HepG2 (cell line): Measurements from ENCODE around the gene CLEC14A. TPM values are rescaled to one million over a fixed set of nuclear protein-coding genes. Genes with fewer than 3 reads are reported as not detected.

Experiments
- EEA1 ChIP-seq: sonication (generic); formaldehyde crosslinking; IDR thresholded peaks from 2 replicates; pipeline ENCODE4 v1.5.1; 2020; ENCODE audit warnings: mild to moderate bottlenecking, missing genetic modification reagents, borderline replicate concordance
- HES4 ChIP-seq: sonication (generic); formaldehyde crosslinking; IDR thresholded peaks from 2 replicates; pipeline ENCODE4 v1.9.0; 2021; ENCODE audit warnings: mild to moderate bottlenecking, missing genetic modification reagents, borderline replicate concordance
- KDM5B ChIP-seq: sonication (generic); formaldehyde crosslinking; IDR thresholded peaks from 2 replicates; pipeline ENCODE4 v1.4.0; 2020; ENCODE audit warnings: missing genetic modification reagents, mild to moderate bottlenecking, borderline replicate concordance
- PHF20 ChIP-seq: sonication (generic); formaldehyde crosslinking; IDR thresholded peaks from 2 replicates; pipeline ENCODE4 v1.5.0; 2020; ENCODE audit warnings: mild to moderate bottlenecking, missing genetic modification reagents
- SSRP1 ChIP-seq: IDR thresholded peaks from 2 replicates; pipeline ENCODE4 v1.6.1; 2016; ENCODE audit warnings: control low read depth
- YEATS4 ChIP-seq: sonication (generic); formaldehyde crosslinking; IDR thresholded peaks from 2 replicates; pipeline ENCODE4 v1.4.0; 2020; ENCODE audit warnings: missing genetic modification reagents, borderline replicate concordance
- ZNF224 ChIP-seq: sonication (generic); formaldehyde crosslinking; IDR thresholded peaks from 2 replicates; pipeline ENCODE4 v1.5.0; 2020; ENCODE audit warnings: mild to moderate bottlenecking, missing genetic modification reagents
- ZNF256 ChIP-seq: sonication (generic); formaldehyde crosslinking; conservative IDR thresholded peaks from 2 replicates; pipeline ENCODE4 v1.4.0; 2020; ENCODE audit warnings: missing genetic modification reagents
- ZNF558 ChIP-seq: sonication (generic); formaldehyde crosslinking; IDR thresholded peaks from 2 replicates; pipeline ENCODE4 v1.9.0; 2022; ENCODE audit warnings: mild to moderate bottlenecking, missing genetic modification reagents, borderline replicate concordance
- ZNF790 ChIP-seq: sonication (generic); formaldehyde crosslinking; IDR thresholded peaks from 2 replicates; pipeline ENCODE4 v1.8.0; 2022; ENCODE audit warnings: missing genetic modification reagents, mild to moderate bottlenecking, borderline replicate concordance
- ZSCAN31 ChIP-seq: sonication (generic); formaldehyde crosslinking; IDR thresholded peaks from 2 replicates; pipeline ENCODE4 v1.5.0; 2020; ENCODE audit warnings: low read depth, mild to moderate bottlenecking, missing genetic modification reagents
- polyA plus RNA-seq, 8 experiments: library from polyadenylated mRNA; depleted of rRNA in 3 of 8; stranded (reverse) in 7 of 8; unstranded in 1 of 8; fragments of >200 nt; fragmentation: Illumina TruSeq in 4 of 8; extraction: Trizol in 4 of 8; gene quantifications; 2 replicates each; pipeline versions ENCODE4 v1.2.1 to v1.2.3, GENCODE V29; 2011 to 2016; ENCODE audit warnings: low read depth in 4 of 8, missing spikeins in 1 of 8, mixed read lengths in 1 of 8; ENCODE audit not compliant: insufficient read depth in 1 of 8
- total RNA-seq, 5 experiments: library from RNA; depleted of rRNA; stranded (reverse); fragments of >200 nt; fragmentation: Illumina TruSeq; extraction: Trizol; gene quantifications; 2 replicates each; pipeline ENCODE4 v1.2.3, GENCODE V29; 2016; ENCODE audit warnings: low read depth in 1 of 5
- TF ChIP-seq, protein P1 (sequence below): sonication (generic); formaldehyde crosslinking; IDR thresholded peaks from 2 replicates; pipeline ENCODE4 v1.5.0; 2020; ENCODE audit warnings: mild to moderate bottlenecking, missing genetic modification reagents, moderate library complexity
- TF ChIP-seq, protein P2 (sequence below): sonication (generic); formaldehyde crosslinking; IDR thresholded peaks from 2 replicates; pipeline ENCODE4 v1.4.0; 2020; ENCODE audit warnings: mild to moderate bottlenecking, missing genetic modification reagents
- TF ChIP-seq, protein P3 (sequence below): sonication (generic); formaldehyde crosslinking; IDR thresholded peaks from 2 replicates; pipeline ENCODE4 v1.8.1; 2023; ENCODE audit warnings: mild to moderate bottlenecking, inconsistent platforms, moderate library complexity, missing genetic modification reagents, borderline replicate concordance
- TF ChIP-seq, protein P4 (sequence below): sonication (generic); formaldehyde crosslinking; IDR thresholded peaks from 2 replicates; pipeline ENCODE4 v1.8.0; 2023; ENCODE audit warnings: mild to moderate bottlenecking, missing genetic modification reagents
- TF ChIP-seq, protein P5 (sequence below), 2 experiments: sonication (generic) in 1 of 2; formaldehyde crosslinking in 1 of 2; IDR thresholded peaks; 2 replicates each; pipeline versions ENCODE4 v1.4.0 to v1.6.1; 2016 to 2020; ENCODE audit warnings: borderline replicate concordance in 1 of 2, low read depth in 1 of 2, mild to moderate bottlenecking in 1 of 2, missing genetic modification reagents in 1 of 2

The CLEC14A gene
- total and polyA plus RNA-seq, 2 of the 13 experiments (the other 11 are each of a cell fraction or from before 2014, with no cell fraction given) = not detected

DNA sequence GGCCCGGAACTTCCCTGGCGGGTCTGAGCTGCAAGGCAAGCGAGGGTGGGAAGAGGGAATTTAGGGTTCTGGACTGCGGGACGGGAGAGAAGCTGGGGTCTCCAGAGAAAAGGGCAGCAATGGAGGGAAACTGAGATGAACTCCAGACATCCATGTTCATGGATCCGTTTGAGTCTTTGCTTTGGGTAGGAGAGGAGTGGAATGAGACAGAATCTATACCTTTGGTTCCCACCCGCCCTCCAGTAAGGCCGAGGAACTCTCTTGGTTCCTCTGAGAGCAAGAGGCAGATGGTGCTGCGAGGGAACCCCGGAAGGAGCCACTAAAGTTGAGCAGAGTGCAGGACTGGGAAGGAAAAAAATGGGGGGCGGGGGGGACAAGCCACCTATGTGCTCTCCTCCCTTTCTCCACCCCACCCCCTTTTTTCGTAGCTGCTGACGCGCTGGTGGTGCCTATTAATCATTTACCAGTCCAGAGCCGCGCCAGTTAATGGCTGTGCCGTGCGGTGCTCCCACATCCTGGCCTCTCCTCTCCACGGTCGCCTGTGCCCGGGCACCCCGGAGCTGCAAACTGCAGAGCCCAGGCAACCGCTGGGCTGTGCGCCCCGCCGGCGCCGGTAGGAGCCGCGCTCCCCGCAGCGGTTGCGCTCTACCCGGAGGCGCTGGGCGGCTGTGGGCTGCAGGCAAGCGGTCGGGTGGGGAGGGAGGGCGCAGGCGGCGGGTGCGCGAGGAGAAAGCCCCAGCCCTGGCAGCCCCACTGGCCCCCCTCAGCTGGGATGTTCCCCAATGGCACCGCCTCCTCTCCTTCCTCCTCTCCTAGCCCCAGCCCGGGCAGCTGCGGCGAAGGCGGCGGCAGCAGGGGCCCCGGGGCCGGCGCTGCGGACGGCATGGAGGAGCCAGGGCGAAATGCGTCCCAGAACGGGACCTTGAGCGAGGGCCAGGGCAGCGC lies 47.0 kb downstream of the CLEC14A start (continued):
- TF ChIP-seq, protein P1, sequence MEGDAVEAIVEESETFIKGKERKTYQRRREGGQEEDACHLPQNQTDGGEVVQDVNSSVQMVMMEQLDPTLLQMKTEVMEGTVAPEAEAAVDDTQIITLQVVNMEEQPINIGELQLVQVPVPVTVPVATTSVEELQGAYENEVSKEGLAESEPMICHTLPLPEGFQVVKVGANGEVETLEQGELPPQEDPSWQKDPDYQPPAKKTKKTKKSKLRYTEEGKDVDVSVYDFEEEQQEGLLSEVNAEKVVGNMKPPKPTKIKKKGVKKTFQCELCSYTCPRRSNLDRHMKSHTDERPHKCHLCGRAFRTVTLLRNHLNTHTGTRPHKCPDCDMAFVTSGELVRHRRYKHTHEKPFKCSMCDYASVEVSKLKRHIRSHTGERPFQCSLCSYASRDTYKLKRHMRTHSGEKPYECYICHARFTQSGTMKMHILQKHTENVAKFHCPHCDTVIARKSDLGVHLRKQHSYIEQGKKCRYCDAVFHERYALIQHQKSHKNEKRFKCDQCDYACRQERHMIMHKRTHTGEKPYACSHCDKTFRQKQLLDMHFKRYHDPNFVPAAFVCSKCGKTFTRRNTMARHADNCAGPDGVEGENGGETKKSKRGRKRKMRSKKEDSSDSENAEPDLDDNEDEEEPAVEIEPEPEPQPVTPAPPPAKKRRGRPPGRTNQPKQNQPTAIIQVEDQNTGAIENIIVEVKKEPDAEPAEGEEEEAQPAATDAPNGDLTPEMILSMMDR = peak; percentile 50
- TF ChIP-seq YEATS4 (CRISPR knock-in tag) = 0 out of 2 replicates have a peak, but pooled peaks have one; percentile 27
- peak; percentile 62; the same call in 1 of the 2 replicates for TF ChIP-seq KDM5B
- TF ChIP-seq, protein P2, sequence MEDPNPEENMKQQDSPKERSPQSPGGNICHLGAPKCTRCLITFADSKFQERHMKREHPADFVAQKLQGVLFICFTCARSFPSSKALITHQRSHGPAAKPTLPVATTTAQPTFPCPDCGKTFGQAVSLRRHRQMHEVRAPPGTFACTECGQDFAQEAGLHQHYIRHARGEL (CRISPR knock-in tag) = 0 out of 2 replicates have a peak, but pooled peaks have one; percentile 13
- TF ChIP-seq PHF20 (CRISPR knock-in tag) = 0 out of 2 replicates have a peak, but pooled peaks have one; percentile 23
- TF ChIP-seq ZNF558 = no peak
- TF ChIP-seq HES4 (CRISPR knock-in tag) = peak; percentile 51; the same call in 1 of the 2 replicates
- TF ChIP-seq ZNF224 (CRISPR knock-in tag) = no peak
- TF ChIP-seq ZNF256 = 0 out of 2 replicates have a peak, but pooled peaks have one; percentile 19
- TF ChIP-seq, protein P3, sequence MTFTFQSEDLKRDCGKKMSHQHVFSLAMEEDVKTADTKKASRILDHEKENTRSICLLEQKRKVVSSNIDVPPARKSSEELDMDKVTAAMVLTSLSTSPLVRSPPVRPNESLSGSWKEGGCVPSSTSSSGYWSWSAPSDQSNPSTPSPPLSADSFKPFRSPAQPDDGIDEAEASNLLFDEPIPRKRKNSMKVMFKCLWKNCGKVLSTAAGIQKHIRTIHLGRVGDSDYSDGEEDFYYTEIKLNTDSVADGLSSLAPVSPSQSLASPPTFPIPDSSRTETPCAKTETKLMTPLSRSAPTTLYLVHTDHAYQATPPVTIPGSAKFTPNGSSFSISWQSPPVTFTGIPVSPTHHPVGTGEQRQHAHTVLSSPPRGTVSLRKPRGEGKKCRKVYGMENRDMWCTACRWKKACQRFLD (CRISPR knock-in tag) = no peak
- peak; percentile 27; the same call in 1 of the 2 replicates for TF ChIP-seq EEA1 (CRISPR knock-in tag)
- TF ChIP-seq, protein P4, sequence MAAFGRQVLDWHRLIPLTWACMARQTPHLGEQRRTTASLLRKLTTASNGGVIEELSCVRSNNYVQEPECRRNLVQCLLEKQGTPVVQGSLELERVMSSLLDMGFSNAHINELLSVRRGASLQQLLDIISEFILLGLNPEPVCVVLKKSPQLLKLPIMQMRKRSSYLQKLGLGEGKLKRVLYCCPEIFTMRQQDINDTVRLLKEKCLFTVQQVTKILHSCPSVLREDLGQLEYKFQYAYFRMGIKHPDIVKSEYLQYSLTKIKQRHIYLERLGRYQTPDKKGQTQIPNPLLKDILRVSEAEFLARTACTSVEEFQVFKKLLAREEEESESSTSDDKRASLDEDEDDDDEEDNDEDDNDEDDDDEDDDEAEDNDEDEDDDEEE (CRISPR knock-in tag) = 0 out of 2 replicates have a peak, but pooled peaks have one; percentile 35
- no peak for TF ChIP-seq SSRP1 (CRISPR knock-in tag)
- TF ChIP-seq ZNF790 (CRISPR knock-in tag) = 0 out of 2 replicates have a peak, but pooled peaks have one; percentile 55
- TF ChIP-seq, protein P5, sequence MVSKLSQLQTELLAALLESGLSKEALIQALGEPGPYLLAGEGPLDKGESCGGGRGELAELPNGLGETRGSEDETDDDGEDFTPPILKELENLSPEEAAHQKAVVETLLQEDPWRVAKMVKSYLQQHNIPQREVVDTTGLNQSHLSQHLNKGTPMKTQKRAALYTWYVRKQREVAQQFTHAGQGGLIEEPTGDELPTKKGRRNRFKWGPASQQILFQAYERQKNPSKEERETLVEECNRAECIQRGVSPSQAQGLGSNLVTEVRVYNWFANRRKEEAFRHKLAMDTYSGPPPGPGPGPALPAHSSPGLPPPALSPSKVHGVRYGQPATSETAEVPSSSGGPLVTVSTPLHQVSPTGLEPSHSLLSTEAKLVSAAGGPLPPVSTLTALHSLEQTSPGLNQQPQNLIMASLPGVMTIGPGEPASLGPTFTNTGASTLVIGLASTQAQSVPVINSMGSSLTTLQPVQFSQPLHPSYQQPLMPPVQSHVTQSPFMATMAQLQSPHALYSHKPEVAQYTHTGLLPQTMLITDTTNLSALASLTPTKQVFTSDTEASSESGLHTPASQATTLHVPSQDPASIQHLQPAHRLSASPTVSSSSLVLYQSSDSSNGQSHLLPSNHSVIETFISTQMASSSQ (IDR thresholded peaks at IDR 0.05; ENCODE audit: low read depth) = no peak
- TF ChIP-seq, protein P5 (CRISPR knock-in tag; IDR thresholded peaks at IDR 0.05; ENCODE audit: borderline replicate concordance) = 0 out of 2 replicates have a peak, but pooled peaks have one; percentile 55
- 0 out of 2 replicates have a peak, but pooled peaks have one; percentile 6 for TF ChIP-seq ZSCAN31
